CD14-positive monocyte (primary cell): ENCODE results near the gene KEAP1. TPM values are rescaled to one million over a fixed set of nuclear protein-coding genes. Genes with fewer than 3 reads are reported as not detected.

ENCODE experiments used
- DNase-seq, 3 donors: peaks; one replicate each; pipeline ENCODE4 v3.0.0-alpha.2; 2011 to 2022
- H2AFZ ChIP-seq: 2 replicates; pipeline ENCODE4 v1.6.0; 2012; ENCODE audit warnings: mild to moderate bottlenecking, low read depth, low read length, inconsistent platforms; ENCODE audit not compliant: insufficient read depth, poor library complexity, severe bottlenecking
- H3K27ac ChIP-seq, 2 donors: 1 replicate in 1 of 2; 2 replicates in 1 of 2; pipeline ENCODE4 v1.5.1; 2012 to 2013; ENCODE audit warnings: low read length in 2 of 2, control low read depth in 1 of 2, inconsistent platforms in 1 of 2, low read depth in 1 of 2, mild to moderate bottlenecking in 1 of 2
- H3K27me3 ChIP-seq, 2 donors: one replicate each; pipeline versions ENCODE4 v1.6.0 to v1.6.1; 2011 to 2013; ENCODE audit warnings: low read length in 2 of 2; ENCODE audit not compliant: control insufficient read depth in 2 of 2, insufficient read depth in 2 of 2
- H3K36me3 ChIP-seq, 2 donors: replicated peaks in 1 of 2; 1 replicate in 1 of 2; 2 replicates in 1 of 2; pipeline versions ENCODE4 v1.5.1 to v1.6.1; 2012 to 2013; ENCODE audit warnings: low read length in 2 of 2, control low read depth in 1 of 2, inconsistent platforms in 1 of 2, mild to moderate bottlenecking in 1 of 2; ENCODE audit not compliant: insufficient read depth in 2 of 2, control insufficient read depth in 1 of 2
- H3K4me1 ChIP-seq, 2 donors: 1 replicate in 1 of 2; 2 replicates in 1 of 2; pipeline versions ENCODE4 v1.5.1 to v1.6.1; 2012 to 2013; ENCODE audit warnings: low read length in 2 of 2, control low read depth in 1 of 2, inconsistent platforms in 1 of 2, mild to moderate bottlenecking in 1 of 2, moderate library complexity in 1 of 2; ENCODE audit not compliant: insufficient read depth in 2 of 2, control insufficient read depth in 1 of 2
- H3K4me2 ChIP-seq: replicated peaks from 2 replicates; pipeline ENCODE3; 2012; ENCODE audit warnings: low read length, moderate library complexity, mild to moderate bottlenecking; ENCODE audit not compliant: poor library complexity, severe bottlenecking; ENCODE audit errors: extremely low read depth
- H3K4me3 ChIP-seq, 3 experiments: fragments of 200-600 bp in 1 of 3; sonication (generic) in 1 of 3; replicated peaks in 1 of 3; 1 replicate in 2 of 3; 2 replicates in 1 of 3; pipeline ENCODE4 v1.5.1; 2011 to 2013; ENCODE audit warnings: low read length in 3 of 3, mild to moderate bottlenecking in 3 of 3, control low read depth in 2 of 3, low read depth in 2 of 3, inconsistent platforms in 1 of 3, moderate library complexity in 1 of 3
- H3K79me2 ChIP-seq: 2 replicates; pipeline ENCODE4 v1.6.0; 2012; ENCODE audit warnings: mild to moderate bottlenecking, control low read depth, inconsistent platforms, low read length, moderate library complexity; ENCODE audit not compliant: insufficient read depth
- H3K9ac ChIP-seq: 2 replicates; pipeline ENCODE4 v1.6.0; 2017; ENCODE audit warnings: low read length, mild to moderate bottlenecking; ENCODE audit not compliant: insufficient read depth, poor library complexity, severe bottlenecking
- H3K9me3 ChIP-seq, 2 donors: replicated peaks in 1 of 2; 1 replicate in 1 of 2; 2 replicates in 1 of 2; pipeline versions ENCODE4 v1.5.1 to v1.6.1; 2012 to 2013; ENCODE audit warnings: low read length in 2 of 2, control low read depth in 1 of 2; ENCODE audit not compliant: control insufficient read depth in 1 of 2, insufficient read depth in 1 of 2
- H4K20me1 ChIP-seq: 2 replicates; pipeline ENCODE4 v1.6.0; 2012; ENCODE audit warnings: mild to moderate bottlenecking, low read length, control low read depth, moderate library complexity; ENCODE audit not compliant: insufficient read depth
- H3K27ac Mint-ChIP-seq, 7 donors: one replicate each; pipeline ENCODE4 v1.8.0; 2020; ENCODE audit warnings: mild to moderate bottlenecking in 7 of 7, mixed read lengths in 7 of 7, moderate library complexity in 6 of 7, inconsistent platforms in 2 of 7
- H3K27me3 Mint-ChIP-seq, 3 donors: one replicate each; pipeline ENCODE4 v1.8.0; 2021 to 2022; ENCODE audit warnings: low read depth in 3 of 3, mild to moderate bottlenecking in 3 of 3, mixed read lengths in 3 of 3, moderate library complexity in 3 of 3, inconsistent platforms in 1 of 3
- H3K36me3 Mint-ChIP-seq, 2 donors: one replicate each; pipeline ENCODE4 v1.8.0; 2020; ENCODE audit warnings: mixed read lengths in 2 of 2, inconsistent platforms in 1 of 2, mild to moderate bottlenecking in 1 of 2
- H3K4me1 Mint-ChIP-seq: one replicate; pipeline ENCODE4 v1.8.0; 2020; ENCODE audit warnings: mild to moderate bottlenecking, mixed read lengths
- H3K4me3 Mint-ChIP-seq, 2 donors: one replicate each; pipeline ENCODE4 v1.8.0; 2020; ENCODE audit warnings: mild to moderate bottlenecking in 2 of 2, mixed read lengths in 2 of 2, moderate library complexity in 1 of 2
- H3K9me3 Mint-ChIP-seq, 7 donors: one replicate each; pipeline ENCODE4 v1.8.0; 2020 to 2022; ENCODE audit warnings: mixed read lengths in 7 of 7, mild to moderate bottlenecking in 6 of 7, moderate library complexity in 6 of 7, inconsistent platforms in 2 of 7
- CTCF ChIP-seq: fragments of 200-600 bp; IDR thresholded peaks from one replicate; pipeline ENCODE4 v1.8.0; 2022; ENCODE audit warnings: antibody characterized with exemption, mild to moderate bottlenecking
- whole genome bisulfite sequencing: methylation state at CpG from one replicate; pipeline ENCODE4 v1.1.5; 2013; ENCODE audit warnings: missing lambda C conversion rate; ENCODE audit not compliant: insufficient coverage; 5-methylcytosine and 5-hydroxymethylcytosine counted together
- intact Hi-C, 2 donors: fragments of 100-400 bp; cut with micrococcal nuclease; formaldehyde crosslinking; loops; one replicate each; pipeline versions ENCODE4 v1.15.0 to v1.15.1; 2023
- polyA plus RNA-seq, 3 donors: library from polyadenylated mRNA; depleted of rRNA in 1 of 3; unstranded in 2 of 3; stranded (reverse) in 1 of 3; fragments of 300-500 nt in 2 of 3; fragments of >200 nt in 1 of 3; fragmentation: Illumina TruSeq in 2 of 3; gene quantifications; 1 replicate in 2 of 3; 2 replicates in 1 of 3; pipeline ENCODE4 v1.2.3, GENCODE V29; 2012 to 2021

KEAP1 gene
- polyA plus RNA-seq, 3 donors, result 26.0 to 32.6 (median 26.1) TPM

- intact Hi-C loops, result no loop called here
- H3K27me3 ChIP-seq, result peaks cover 50 to 76% of the 10 kb centered on the region in 2 donors
These were observed 13.6 kb upstream of the KEAP1 start for GRCh38 chr19:10516671-10517286.

GRCh38 chr19:10516064-10516385 is 12.9 kb upstream of the KEAP1 start:
- 79% methylated on average over 5 of the region's 5 CpGs for WGBS
- H3K4me2 ChIP-seq, result no peak overlapping the region
- no peak for DNase-seq
- H4K20me1 ChIP-seq, result no peaks in the 10 kb centered on the region
- TF ChIP-seq CTCF, result no peak
- peaks cover 23 to 40% of the 10 kb centered on the region in 2 donors for H3K4me1 ChIP-seq
- Mint-ChIP-seq H3K4me1 (peaks cover 41% of the 10 kb centered on the region), H3K27ac (no peak overlapping the region), H3K27me3 (peaks cover 67 to 85% (median 72%) of the 10 kb centered on the region in 3 donors), H3K36me3 (peaks cover 3 to 22% of the 10 kb centered on the region in 2 donors), H3K4me3 (peak overlapping the region in 1 of 2 donors; percentile 63), H3K9me3 (peaks cover 0 to 24% (median 16%) of the 10 kb centered on the region in 7 donors)
- H3K79me2 ChIP-seq, result no peaks in the 10 kb centered on the region
- H3K9me3 ChIP-seq, result peaks cover 0 to 44% of the 10 kb centered on the region in 2 donors
- H3K4me3 ChIP-seq, result no peak overlapping the region
- intact Hi-C loops, result no loop called here
- no peak overlapping the region for H3K27ac ChIP-seq
- no peak overlapping the region for H2AFZ ChIP-seq
- H3K27me3 ChIP-seq, result peaks cover 50 to 73% of the 10 kb centered on the region in 2 donors
- no peaks in the 10 kb centered on the region for H3K36me3 ChIP-seq
- no peak overlapping the region for H3K9ac ChIP-seq

More at GRCh38 chr19:10516671-10517286, 13.6 kb upstream of the KEAP1 start:
- Mint-ChIP-seq H3K9me3 (peaks cover 0 to 24% (median 16%) of the 10 kb centered on the region in 7 donors), H3K27ac (no peak overlapping the region), H3K4me3 (peak overlapping the region; percentile 63 to 64), H3K4me1 (peaks cover 36% of the 10 kb centered on the region), H3K27me3 (peaks cover 67 to 86% (median 72%) of the 10 kb centered on the region in 3 donors), H3K36me3 (peaks cover 3 to 22% of the 10 kb centered on the region in 2 donors)
- Histone ChIP-seq H2AFZ (no peak overlapping the region), H3K27ac (no peak overlapping the region), H3K36me3 (no peaks in the 10 kb centered on the region), H3K4me3 (no peak overlapping the region), H4K20me1 (no peaks in the 10 kb centered on the region), H3K9ac (no peak overlapping the region), H3K9me3 (peaks cover 0 to 44% of the 10 kb centered on the region in 2 donors), H3K4me1 (peaks cover 23 to 40% of the 10 kb centered on the region in 2 donors), H3K4me2 (peak overlapping the region; percentile 46), H3K79me2 (no peaks in the 10 kb centered on the region)
- WGBS, result 69% methylated on average over 5 of the region's 10 CpGs
- TF ChIP-seq CTCF, result no peak
- no peak for DNase-seq
